K562 (cell line): ENCODE results near the gene LIF. TPM values are rescaled to one million over a fixed set of nuclear protein-coding genes. Genes with fewer than 3 reads are reported as not detected.

Experiments used
- ATAC-seq: fragments of 200-7000 bp; cut with Tn5 transposase; 3 replicates; pipeline ENCODE4 v1.9.1; 2020; ENCODE audit warnings: moderate library complexity
- BruUV-seq: library from RNA; stranded (reverse); fragments of 400-500 nt; replicated peaks from 2 replicates; lab custom pipeline; 2021; lab: Mats Ljungman, UMichigan
- CTCF ChIA-PET: fragments of 300-600 bp; formaldehyde crosslinking; extraction: SDS; loops from one replicate; lab custom pipeline; 2021; ENCODE audit warnings: low intra/inter-chr PET ratio; lab: Yijun Ruan, JAX
- POLR2A ChIA-PET: fragments of 300-600, 350-650 bp; sonication (Branson Sonifier 250); formaldehyde crosslinking; extraction: SDS; loops from one replicate; lab custom pipeline; 2021; ENCODE audit warnings: antibody characterized with exemption, inconsistent platforms; lab: Yijun Ruan, JAX
- DNase-seq, 4 experiments: peaks; one replicate each; pipeline versions ENCODE4 v3.0.0 to v3.0.0-alpha.2; 2011 to 2018; ENCODE audit warnings: low spot score in 3 of 4, mixed read lengths in 3 of 4; ENCODE audit errors: extremely low read depth in 1 of 4
- FAIRE-seq: peaks from 2 replicates; lab custom pipeline; 2011; peaks lifted over from hg19 to GRCh38; lab: Jason Lieb, UNC
- H2AFZ ChIP-seq: 2 replicates; pipeline ENCODE4 v1.6.0; 2011; ENCODE audit warnings: low read depth, low read length, control low read depth, inconsistent platforms
- H3K27ac ChIP-seq: fragments of 200-600 bp; 3 replicates; pipeline ENCODE4 v1.8.0; 2011; ENCODE audit warnings: low read depth, mild to moderate bottlenecking, control low read depth, inconsistent platforms, low read length, moderate library complexity, mixed read lengths; ENCODE audit errors: extremely low read depth
- H3K27me3 ChIP-seq, 2 experiments: fragments of 300-600 bp in 1 of 2; 2 replicates in 1 of 2; 3 replicates in 1 of 2; pipeline versions ENCODE4 v1.6.0 to v1.8.0; 2011; ENCODE audit warnings: inconsistent platforms in 2 of 2, low read length in 2 of 2, mild to moderate bottlenecking in 1 of 2, mixed read lengths in 1 of 2, moderate library complexity in 1 of 2; ENCODE audit not compliant: control insufficient read depth in 2 of 2, insufficient read depth in 2 of 2
- H3K36me3 ChIP-seq: fragments of 300-600 bp; 3 replicates; pipeline ENCODE4 v1.8.0; 2011; ENCODE audit warnings: mild to moderate bottlenecking, low read length, inconsistent platforms; ENCODE audit not compliant: control insufficient read depth, insufficient read depth
- H3K4me1 ChIP-seq, 2 experiments: fragments of 200-600 bp in 1 of 2; replicated peaks in 1 of 2; 2 replicates in 1 of 2; 3 replicates in 1 of 2; pipeline versions ENCODE4 v1.5.1 to v1.8.0; 2011; ENCODE audit warnings: inconsistent platforms in 2 of 2, low read length in 2 of 2, mild to moderate bottlenecking in 1 of 2, mixed read lengths in 1 of 2, moderate library complexity in 1 of 2; ENCODE audit not compliant: control insufficient read depth in 2 of 2, insufficient read depth in 2 of 2
- H3K4me2 ChIP-seq: 2 replicates; pipeline ENCODE4 v1.6.1; 2011; ENCODE audit warnings: low read length, control low read depth, inconsistent platforms, mixed read lengths; ENCODE audit not compliant: insufficient read depth
- H3K4me3 ChIP-seq: fragments of 200-600 bp; sonication (generic), shearing (Covaris generic); 2 replicates; pipeline ENCODE4 v1.5.1; 2016; ENCODE audit warnings: control low read depth, inconsistent platforms
- H3K79me2 ChIP-seq: fragments of 200-600 bp; 3 replicates; pipeline ENCODE4 v1.8.0; 2011; ENCODE audit warnings: low read length, inconsistent platforms; ENCODE audit not compliant: control insufficient read depth, insufficient read depth
- H3K9ac ChIP-seq, 2 experiments: 2 replicates each; pipeline versions ENCODE4 v1.6.0 to v1.6.1; 2011; ENCODE audit warnings: low read depth in 2 of 2, low read length in 2 of 2, control low read depth in 1 of 2, inconsistent platforms in 1 of 2, mild to moderate bottlenecking in 1 of 2, mixed read lengths in 1 of 2; ENCODE audit not compliant: insufficient read depth in 1 of 2
- H3K9me1 ChIP-seq: one replicate; pipeline ENCODE4 v1.6.0; 2011; ENCODE audit warnings: inconsistent platforms, mild to moderate bottlenecking, low read length, moderate library complexity; ENCODE audit not compliant: control insufficient read depth, insufficient read depth
- H3K9me3 ChIP-seq: replicated peaks from 2 replicates; pipeline ENCODE4 v1.5.1; 2011; ENCODE audit warnings: low read depth, low read length, inconsistent platforms; ENCODE audit not compliant: control insufficient read depth, insufficient read depth
- H4K20me1 ChIP-seq: replicated peaks from 2 replicates; pipeline ENCODE4 v1.6.1; 2011; ENCODE audit warnings: low read length, inconsistent platforms, mixed read lengths; ENCODE audit not compliant: control insufficient read depth, insufficient read depth
- IRF1 ChIP-seq: sonication (generic); formaldehyde crosslinking; IDR thresholded peaks from 2 replicates; pipeline ENCODE4 v1.8.0; 2022; ENCODE audit warnings: missing genetic modification reagents, mild to moderate bottlenecking, borderline replicate concordance
- POLR2H ChIP-seq: IDR thresholded peaks from 2 replicates; pipeline ENCODE4 v1.6.1; 2016; ENCODE audit warnings: missing genetic modification characterization, low read depth, mild to moderate bottlenecking, control low read depth, missing compliant biosample characterization, moderate library complexity
- ZBTB34 ChIP-seq: fragments of 250-450 bp; sonication (Bioruptor Pico); IDR thresholded peaks from 2 replicates; pipeline ENCODE4 v1.8.0; 2021; ENCODE audit warnings: mild to moderate bottlenecking, moderate library complexity
- ZNF316 ChIP-seq: fragments of 450-650 bp; IDR thresholded peaks from 2 replicates; pipeline ENCODE4 v1.6.1; 2016
- ZNF77 ChIP-seq: fragments of 250-450 bp; sonication (Bioruptor Pico); IDR thresholded peaks from 2 replicates; pipeline ENCODE4 v1.5.0; 2020
- WGBS: fragments of 100-300 bp; shearing (Covaris generic); methylation state at CpG from one replicate; pipeline ENCODE4 v1.1.6; 2016; ENCODE audit warnings: low coverage, mixed read lengths; ENCODE audit not compliant: insufficient coverage; ENCODE audit errors: missing lambda C conversion rate; 5-methylcytosine and 5-hydroxymethylcytosine counted together
- in situ Hi-C: fragments of 300-500 bp; cut with MboI; formaldehyde crosslinking; loops from 4 replicates; pipeline ENCODE4 v1.15.0; 2018; ENCODE audit warnings: inconsistent platforms, mixed read lengths
- intact Hi-C: fragments of 100-400 bp; cut with micrococcal nuclease; formaldehyde crosslinking; loops from 2 replicates; pipeline ENCODE4 v1.14.2; 2022
- polyA plus RNA-seq, 8 experiments: library from polyadenylated mRNA; depleted of rRNA in 4 of 8; stranded (reverse) in 5 of 8; unstranded in 3 of 8; fragments of >200 nt; fragmentation: Nextera tagmentation in 2 of 8; fragmentation: Illumina TruSeq in 1 of 8; extraction: Ambion mirVana in 2 of 8; extraction: Trizol in 1 of 8; gene quantifications; 2 replicates each; pipeline versions ENCODE4 v1.2.1 to v1.2.3, GENCODE V29; 2011 to 2014; ENCODE audit warnings: inconsistent platforms in 1 of 8, missing spikeins in 1 of 8
- total RNA-seq, 7 experiments: library from RNA; depleted of rRNA in 6 of 7; stranded (reverse); fragments of >200 nt in 6 of 7; fragmentation: Illumina TruSeq in 2 of 7; extraction: Trizol in 2 of 7; gene quantifications; 2 replicates each; pipeline versions ENCODE4 v1.2.1 to v1.2.3, GENCODE V29; 2011 to 2021; ENCODE audit warnings: low replicate concordance in 1 of 7

LIF gene
- total and polyA plus RNA-seq, 9 of the 15 experiments (the other 6 are each of a cell fraction or from before 2014, with no cell fraction given) = 0.05 to 0.39 (median 0.18) TPM; not detected in 3

GRCh38 chr22:30272781-30273601 is 26.4 kb upstream of the LIF start:
- ATAC-seq (no peak), DNase-seq (no peak), FAIRE-seq (no peak)
- H2AFZ ChIP-seq = no peak overlapping the region
- H3K4me3 ChIP-seq = no peak overlapping the region
- no peak overlapping the region for H3K4me2 ChIP-seq
- H3K36me3 ChIP-seq = no peaks in the 10 kb centered on the region
- in situ Hi-C loops = no loop called here
- 0 out of 4 replicates have a peak overlapping the region, but pooled peaks of 1 of the 2 experiments have one; percentile 9 for H3K9ac ChIP-seq
- no peaks in the 10 kb centered on the region for H3K27me3 ChIP-seq
- peaks cover 2 to 13% of the 10 kb centered on the region in 2 experiments; a peak in 3 of 5 replicates for H3K4me1 ChIP-seq
- intact Hi-C loops = no loop called here
- no peaks in the 10 kb centered on the region for H3K9me3 ChIP-seq
- no peaks in the 10 kb centered on the region for H3K79me2 ChIP-seq
- 30% methylated on average over 15 of the region's 16 CpGs for WGBS
- H4K20me1 ChIP-seq = no peaks in the 10 kb centered on the region; the same call in 1 of the 2 replicates
- BruUV-seq = no TSS peak
- ChIA-PET POLR2A (no interaction called here), CTCF (no interaction called here)
- H3K9me1 ChIP-seq = no peaks in the 10 kb centered on the region
- TF ChIP-seq ZBTB34 (no peak), ZNF316 (no peak), IRF1 (no peak), POLR2H (no peak), ZNF77 (CRISPR knock-in tag) (no peak)
- no peak overlapping the region for H3K27ac ChIP-seq
